ENCODE measurements around the gene QPCT. TPM values are rescaled to one million over a fixed set of nuclear protein-coding genes. Genes with fewer than 3 reads are reported as not detected.
A peak's percentile ranks its signal among the peaks of the same experiment; 100 is the strongest.

QPCT gene
- total and polyA plus RNA-seq, 2 experiments from 2014 or later, result 37.5 to 48.5 TPM

- H3K4me3 ChIP-seq, result peak overlapping the region; percentile 85
- no peaks in the 10 kb centered on the region for H3K36me3 ChIP-seq (ENCODE audit: low read depth)
- DNase-seq, result peak; percentile 60
- H3K9me2 ChIP-seq (ENCODE audit: insufficient read depth), result no peaks in the 10 kb centered on the region
- H2AFZ ChIP-seq, result peak overlapping the region; percentile 69
- TF ChIP-seq EZH2 (IDR thresholded peaks at IDR 0.05; ENCODE audit: insufficient read depth, poor library complexity, severe bottlenecking), result no peak
- no peak for TF ChIP-seq EZH2phosphoT487 (IDR thresholded peaks at IDR 0.05; ENCODE audit: insufficient read depth, low read depth)
- H3K9me3 ChIP-seq (ENCODE audit: low read depth), result no peaks in the 10 kb centered on the region
- no peaks in the 10 kb centered on the region for H3K27me3 ChIP-seq (replicated peaks; ENCODE audit: insufficient read depth)
- H3K4me2 ChIP-seq (ENCODE audit: unreplicated experiment), result peak overlapping the region; percentile 87
- peak overlapping the region; percentile 90 for H3K9ac ChIP-seq
- H3F3A ChIP-seq (ENCODE audit: insufficient read depth), result peaks cover 44% of the 10 kb centered on the region
- WGBS, 2 experiments (ENCODE audit: low coverage in 1 of 2, low lambda C conversion rate in 2 of 2, missing lambda C conversion rate in 2 of 2), result 2 to 3% methylated on average over 13 of the region's 13 CpGs
- in situ Hi-C loops (cut with MboI), result no loop called here
- H4K20me1 ChIP-seq (ENCODE audit: insufficient read depth), result no peaks in the 10 kb centered on the region
- peaks cover 60% of the 10 kb centered on the region for H3K79me2 ChIP-seq (ENCODE audit: insufficient read depth)
- H3K27ac ChIP-seq, result peak overlapping the region; percentile 77
- peaks cover 37% of the 10 kb centered on the region for H3K4me1 ChIP-seq (ENCODE audit: insufficient read depth)
Measured at GRCh38 chr2:37323176-37323780, 21.2 kb upstream of the QPCT start.

GRCh38 chr2:37323781-37324535, 20.5 kb upstream of the QPCT start:
- Histone ChIP-seq H3F3A (ENCODE audit: insufficient read depth) (peaks cover 37% of the 10 kb centered on the region), H3K9me2 (ENCODE audit: insufficient read depth) (no peaks in the 10 kb centered on the region), H3K9me3 (ENCODE audit: low read depth) (no peaks in the 10 kb centered on the region), H3K27ac (peak overlapping the region; percentile 77), H4K20me1 (ENCODE audit: insufficient read depth) (no peaks in the 10 kb centered on the region), H3K36me3 (ENCODE audit: low read depth) (no peaks in the 10 kb centered on the region), H2AFZ (peak overlapping the region; percentile 69), H3K27me3 (replicated peaks; ENCODE audit: insufficient read depth) (no peaks in the 10 kb centered on the region), H3K4me2 (ENCODE audit: unreplicated experiment) (peak overlapping the region; percentile 87), H3K79me2 (ENCODE audit: insufficient read depth) (peaks cover 53% of the 10 kb centered on the region), H3K4me1 (ENCODE audit: insufficient read depth) (peaks cover 30% of the 10 kb centered on the region), H3K9ac (peak overlapping the region; percentile 90), H3K4me3 (peak overlapping the region; percentile 85)
- in situ Hi-C loops (cut with MboI), result no loop called here
- peak; percentile 61 for DNase-seq
- TF ChIP-seq EZH2 (IDR thresholded peaks at IDR 0.05; ENCODE audit: insufficient read depth, poor library complexity, severe bottlenecking) (no peak), EZH2phosphoT487 (IDR thresholded peaks at IDR 0.05; ENCODE audit: insufficient read depth, low read depth) (no peak)
- 1% methylated on average over 19 to 48 of the region's 61 CpGs for WGBS, 2 experiments (ENCODE audit: low coverage in 1 of 2, low lambda C conversion rate in 2 of 2, missing lambda C conversion rate in 2 of 2)

- Histone ChIP-seq H3K27ac (peak overlapping the region; percentile 77), H3K4me3 (peak overlapping the region; percentile 85), H3K4me1 (ENCODE audit: insufficient read depth) (peaks cover 29% of the 10 kb centered on the region), H3K4me2 (ENCODE audit: unreplicated experiment) (peak overlapping the region; percentile 87), H3K79me2 (ENCODE audit: insufficient read depth) (peaks cover 48% of the 10 kb centered on the region), H3K9me2 (ENCODE audit: insufficient read depth) (no peaks in the 10 kb centered on the region), H3K27me3 (replicated peaks; ENCODE audit: insufficient read depth) (no peaks in the 10 kb centered on the region), H3K9ac (peak overlapping the region; percentile 90), H3K36me3 (ENCODE audit: low read depth) (no peaks in the 10 kb centered on the region), H3K9me3 (ENCODE audit: low read depth) (no peaks in the 10 kb centered on the region), H2AFZ (no peak overlapping the region), H4K20me1 (ENCODE audit: insufficient read depth) (no peaks in the 10 kb centered on the region), H3F3A (ENCODE audit: insufficient read depth) (peaks cover 32% of the 10 kb centered on the region)
- in situ Hi-C loops (cut with MboI), result no loop called here
- DNase-seq, result peak; percentile 86
- 2% methylated on average over 30 of the region's 33 CpGs; no CpG with 5 or more reads in 1 of the 2 experiments for WGBS, 2 experiments (ENCODE audit: low coverage in 1 of 2, low lambda C conversion rate in 2 of 2, missing lambda C conversion rate in 2 of 2)
- TF ChIP-seq EZH2phosphoT487 (IDR thresholded peaks at IDR 0.05; ENCODE audit: insufficient read depth, low read depth), result no peak
- TF ChIP-seq EZH2 (IDR thresholded peaks at IDR 0.05; ENCODE audit: insufficient read depth, poor library complexity, severe bottlenecking), result no peak
Measured at GRCh38 chr2:37324536-37324785, 20.0 kb upstream of the QPCT start.

- peaks cover 42% of the 10 kb centered on the region for H3K79me2 ChIP-seq (ENCODE audit: insufficient read depth)
- H3K9me3 ChIP-seq (ENCODE audit: low read depth), result no peaks in the 10 kb centered on the region
- peak within 1 kb of the TSS; percentile 87 for H3K4me2 ChIP-seq (ENCODE audit: unreplicated experiment)
- TF ChIP-seq EZH2 (IDR thresholded peaks at IDR 0.05; ENCODE audit: insufficient read depth, poor library complexity, severe bottlenecking), result no peak
- no peak for TF ChIP-seq EZH2phosphoT487 (IDR thresholded peaks at IDR 0.05; ENCODE audit: insufficient read depth, low read depth)
- H3K27me3 ChIP-seq (replicated peaks; ENCODE audit: insufficient read depth), result no peaks in the 10 kb centered on the region
- no peaks in the 10 kb centered on the region for H4K20me1 ChIP-seq (ENCODE audit: insufficient read depth)
- H3K9ac ChIP-seq, result peak within 1 kb of the TSS; percentile 90
- peak; percentile 70 for DNase-seq
- 1 to 3% methylated on average over 23 to 55 of the region's 79 CpGs for WGBS, 2 experiments (ENCODE audit: low coverage in 1 of 2, low lambda C conversion rate in 2 of 2, missing lambda C conversion rate in 2 of 2)
- H3K27ac ChIP-seq, result peak within 1 kb of the TSS; percentile 77
- no peaks in the 10 kb centered on the region for H3K36me3 ChIP-seq (ENCODE audit: low read depth)
- in situ Hi-C loops (cut with MboI), result no loop called here
- peaks cover 28% of the 10 kb centered on the region; the same call in 1 of the 2 replicates for H3F3A ChIP-seq (ENCODE audit: insufficient read depth)
- H3K4me1 ChIP-seq (ENCODE audit: insufficient read depth), result peaks cover 29% of the 10 kb centered on the region
- no peaks in the 10 kb centered on the region for H3K9me2 ChIP-seq (ENCODE audit: insufficient read depth)
- peak within 1 kb of the TSS; percentile 85 for H3K4me3 ChIP-seq
- H2AFZ ChIP-seq, result peak within 1 kb of the TSS; percentile 93
Measured at GRCh38 chr2:37324786-37325624, 19.4 kb upstream of the QPCT start, which contains the start of gene PRKD3. Gene PRKD3, minus strand, starts transcription at chr2:37324833. Its CDS starts 8,309 bp downstream, at chr2:37316524.

Measured in GM23248 (cell line).